ENCODE results near the gene CCDC12.

- TF ChIP-seq CTCF (IDR thresholded peaks at IDR 0.05), result no peak
- TF ChIP-seq POLR2A (IDR thresholded peaks at IDR 0.05), result no peak
Observed at GRCh38 chr3:47016934-47017435, 40.4 kb upstream of the CCDC12 start.
